Mammary epithelial cell (primary cell): Measurements from ENCODE around the gene MPST.

Source experiments
- CTCF ChIP-seq, 2 donors: IDR thresholded peaks in 1 of 2; conservative IDR thresholded peaks in 1 of 2; 2 replicates each; pipeline ENCODE4 v1.5.1; 2011 to 2012; ENCODE audit warnings: inconsistent platforms in 2 of 2, low read length in 2 of 2, mild to moderate bottlenecking in 2 of 2, control low read depth in 1 of 2, low read depth in 1 of 2; ENCODE audit not compliant: insufficient read depth in 1 of 2; ENCODE audit errors: extremely low read depth in 1 of 2
- EZH2 ChIP-seq: IDR thresholded peaks from 2 replicates; pipeline ENCODE4 v1.6.1; 2012; ENCODE audit warnings: low read length, inconsistent platforms, borderline replicate concordance

GRCh38 chr22:37017356-37017755, 2.2 kb upstream of the MPST start:
- TF ChIP-seq CTCF (conservative IDR thresholded peaks at IDR 0.05 in 1 of 2, IDR thresholded peaks at IDR 0.05 in 1 of 2; ENCODE audit: extremely low read depth in 1 of 2, insufficient read depth in 1 of 2, low read depth in 1 of 2, low read length in 2 of 2) (no peak), EZH2 (no peak)
